Spleen (tissue), 11 donors: ENCODE measurements around the gene DNM3. TPM values are rescaled to one million over a fixed set of nuclear protein-coding genes. Genes with fewer than 3 reads are reported as not detected.

Experiments
- DNase-seq: peaks from one replicate; pipeline ENCODE4 v3.0.0-alpha.2; 2020
- H3K27ac ChIP-seq, 8 donors: fragments of 200-600 bp; sonication (generic) in 7 of 8; 1 replicate in 4 of 8; 2 replicates in 4 of 8; pipeline versions ENCODE4 v1.5.0 to v1.8.0; 2016 to 2021; ENCODE audit warnings: inconsistent platforms in 4 of 8, mild to moderate bottlenecking in 4 of 8, moderate library complexity in 1 of 8
- H3K27me3 ChIP-seq, 7 donors: fragments of 200-600 bp; sonication (generic) in 6 of 7; replicated peaks in 1 of 7; 1 replicate in 4 of 7; 2 replicates in 3 of 7; pipeline versions ENCODE4 v1.5.0 to v1.8.0; 2016 to 2021; ENCODE audit warnings: inconsistent platforms in 3 of 7, mild to moderate bottlenecking in 1 of 7
- H3K36me3 ChIP-seq, 6 donors: fragments of 200-600 bp; sonication (generic) in 5 of 6; 1 replicate in 4 of 6; 2 replicates in 2 of 6; pipeline versions ENCODE4 v1.5.0 to v1.8.0; 2016 to 2021; ENCODE audit warnings: inconsistent platforms in 2 of 6
- H3K4me1 ChIP-seq, 6 donors: fragments of 200-600 bp; sonication (generic) in 5 of 6; 1 replicate in 3 of 6; 2 replicates in 3 of 6; pipeline versions ENCODE4 v1.5.0 to v1.8.0; 2016 to 2021; ENCODE audit warnings: inconsistent platforms in 3 of 6
- H3K4me3 ChIP-seq, 8 donors: fragments of 200-600 bp; sonication (generic) in 7 of 8; 1 replicate in 4 of 8; 2 replicates in 4 of 8; pipeline versions ENCODE4 v1.5.0 to v1.8.0; 2016 to 2021; ENCODE audit warnings: inconsistent platforms in 4 of 8, mild to moderate bottlenecking in 4 of 8, moderate library complexity in 2 of 8
- H3K9me3 ChIP-seq, 8 donors: fragments of 200-600 bp; sonication (generic) in 7 of 8; 1 replicate in 4 of 8; 2 replicates in 4 of 8; pipeline versions ENCODE4 v1.5.0 to v1.8.0; 2016 to 2021; ENCODE audit warnings: inconsistent platforms in 4 of 8
- CTCF ChIP-seq, 11 experiments: fragments of 200-600 bp in 7 of 11; fragments of 450-650 bp in 4 of 11; sonication (generic) in 4 of 11; IDR thresholded peaks in 8 of 11; conservative IDR thresholded peaks in 3 of 11; 1 replicate in 7 of 11; 2 replicates in 4 of 11; pipeline versions ENCODE4 v1.4.0 to v1.8.0; 2016 to 2021; ENCODE audit warnings: antibody characterized with exemption in 11 of 11, inconsistent platforms in 4 of 11, mild to moderate bottlenecking in 1 of 11
- POLR2A ChIP-seq, 3 donors: fragments of 450-650 bp; IDR thresholded peaks; one replicate each; pipeline ENCODE4 v1.5.1; 2017; ENCODE audit warnings: antibody characterized with exemption in 3 of 3, mild to moderate bottlenecking in 1 of 3
- POLR2AphosphoS5 ChIP-seq, 3 donors: sonication (generic); formaldehyde crosslinking; IDR thresholded peaks; one replicate each; pipeline ENCODE4 v1.5.1; 2017; ENCODE audit warnings: antibody characterized with exemption in 3 of 3
- WGBS, 5 donors: extraction: QIAGEN DNeasy Blood & Tissue Kit in 3 of 5; methylation state at CpG; one replicate each; pipeline versions ENCODE4 v1.1.5 to v1.1.7; 2013 to 2018; 5-methylcytosine and 5-hydroxymethylcytosine counted together
- intact Hi-C: fragments of 100-400 bp; cut with DNase I; formaldehyde crosslinking; loops from one replicate; pipeline ENCODE4 v1.15.0; 2023; ENCODE audit warnings: low total_unique reads
- polyA plus RNA-seq, 3 donors: library from polyadenylated mRNA; stranded (reverse); fragments of 200-250 nt; gene quantifications; one replicate each; pipeline ENCODE4 v1.2.1, GENCODE V29; 2013
- total RNA-seq, 7 donors: library from RNA; depleted of rRNA in 3 of 7; stranded (reverse); fragments of >200 nt in 3 of 7; fragmentation: NEBNext Ultra II Directional in 4 of 7; extraction: Animal tissue kit (Norgen Biotek cat#: 25700) in 4 of 7; gene quantifications; one replicate each; pipeline versions ENCODE4 v1.1.0 to v1.2.1, GENCODE V29; 2016 to 2021
- donor health status: healthy with polysubstance abuse.
- donor health status: DM: no; HTN: no; CAD: no; lungs with moderate emphysema.
- donor health status: DM: no; HTN: no; CAD: no.
- donor health status: Bipolar disorder and iron deficiency.
- donor health status: healthy.
- donor health status: DM: no; HTN: no; CAD: no.
- donor health status: DM: yes; HTN: yes; CAD: no.

The DNM3 gene
- total and polyA plus RNA-seq, 10 donors = 0.61 to 10.2 (median 4.9) TPM

GRCh38 chr1:172244865-172245264 lies 403.6 kb downstream of the DNM3 start:
- TF ChIP-seq POLR2A (IDR thresholded peaks at IDR 0.05) (no peak), CTCF (IDR thresholded peaks at IDR 0.05 in 8 of 11, conservative IDR thresholded peaks at IDR 0.05 in 3 of 11) (no peak), POLR2AphosphoS5 (IDR thresholded peaks at IDR 0.05) (no peak)
- no peaks in the 10 kb centered on the region for H3K4me1 ChIP-seq
- H3K9me3 ChIP-seq = peaks cover 0 to 3% (median 0%) of the 10 kb centered on the region in 8 donors
- intact Hi-C loops = no loop called here
- H3K36me3 ChIP-seq = no peaks in the 10 kb centered on the region
- H3K27ac ChIP-seq = no peak overlapping the region
- no peak overlapping the region for H3K4me3 ChIP-seq
- H3K27me3 ChIP-seq = no peaks in the 10 kb centered on the region
- no peak for DNase-seq
- WGBS, 5 donors = 89 to 100% (median 95%) methylated on average over 1 of the region's 1 CpG

- TF ChIP-seq POLR2A (IDR thresholded peaks at IDR 0.05) = no peak
- TF ChIP-seq CTCF (IDR thresholded peaks at IDR 0.05 in 8 of 11, conservative IDR thresholded peaks at IDR 0.05 in 3 of 11) = no peak
- TF ChIP-seq POLR2AphosphoS5 (IDR thresholded peaks at IDR 0.05) = no peak
- Histone ChIP-seq H3K9me3 (peaks cover 0 to 3% (median 0%) of the 10 kb centered on the region in 8 donors), H3K27me3 (no peaks in the 10 kb centered on the region), H3K27ac (no peak overlapping the region), H3K4me3 (no peak overlapping the region), H3K4me1 (no peaks in the 10 kb centered on the region), H3K36me3 (no peaks in the 10 kb centered on the region)
- WGBS, 5 donors = 57 to 84% (median 71%) methylated on average over 3 of the region's 3 CpGs
- intact Hi-C loops = no loop called here
- DNase-seq = no peak
Measured at GRCh38 chr1:172245788-172246187, 404.5 kb downstream of the DNM3 start.

GRCh38 chr1:172246521-172247390 lies 405.5 kb downstream of the DNM3 start:
- Histone ChIP-seq H3K4me1 (no peaks in the 10 kb centered on the region), H3K36me3 (no peaks in the 10 kb centered on the region), H3K4me3 (no peak overlapping the region), H3K27me3 (no peaks in the 10 kb centered on the region), H3K9me3 (peaks cover 0 to 3% (median 0%) of the 10 kb centered on the region in 8 donors), H3K27ac (no peak overlapping the region)
- TF ChIP-seq CTCF (IDR thresholded peaks at IDR 0.05 in 8 of 11, conservative IDR thresholded peaks at IDR 0.05 in 3 of 11) (no peak), POLR2A (IDR thresholded peaks at IDR 0.05) (no peak), POLR2AphosphoS5 (IDR thresholded peaks at IDR 0.05) (no peak)
- no peak for DNase-seq
- intact Hi-C loops = no loop called here
- 92 to 94% (median 93%) methylated on average over 8 of the region's 8 CpGs for WGBS, 5 donors

- intact Hi-C loops = no loop called here
- TF ChIP-seq CTCF (IDR thresholded peaks at IDR 0.05 in 8 of 11, conservative IDR thresholded peaks at IDR 0.05 in 3 of 11) = no peak
- TF ChIP-seq POLR2AphosphoS5 (IDR thresholded peaks at IDR 0.05) = no peak
- no peak for TF ChIP-seq POLR2A (IDR thresholded peaks at IDR 0.05)
- Histone ChIP-seq H3K27me3 (no peaks in the 10 kb centered on the region), H3K27ac (no peak overlapping the region), H3K36me3 (no peaks in the 10 kb centered on the region), H3K9me3 (no peaks in the 10 kb centered on the region), H3K4me1 (no peaks in the 10 kb centered on the region), H3K4me3 (no peak overlapping the region)
- DNase-seq = no peak
- 81 to 95% (median 84%) methylated on average over 1 of the region's 1 CpG for WGBS, 5 donors
Measured at GRCh38 chr1:172251486-172251885, 410.2 kb downstream of the DNM3 start.
